HG03060 (cell line): ENCODE results near the gene TMEM256.

ENCODE experiments used
- ATAC-seq: cut with Tn5 transposase; IDR thresholded peaks from one replicate; pipeline ENCODE4 v1.9.1; 2021; ENCODE audit warnings: low read depth, moderate number of reproducible peaks; ENCODE audit not compliant: unreplicated experiment

Gene TMEM256

DNA sequence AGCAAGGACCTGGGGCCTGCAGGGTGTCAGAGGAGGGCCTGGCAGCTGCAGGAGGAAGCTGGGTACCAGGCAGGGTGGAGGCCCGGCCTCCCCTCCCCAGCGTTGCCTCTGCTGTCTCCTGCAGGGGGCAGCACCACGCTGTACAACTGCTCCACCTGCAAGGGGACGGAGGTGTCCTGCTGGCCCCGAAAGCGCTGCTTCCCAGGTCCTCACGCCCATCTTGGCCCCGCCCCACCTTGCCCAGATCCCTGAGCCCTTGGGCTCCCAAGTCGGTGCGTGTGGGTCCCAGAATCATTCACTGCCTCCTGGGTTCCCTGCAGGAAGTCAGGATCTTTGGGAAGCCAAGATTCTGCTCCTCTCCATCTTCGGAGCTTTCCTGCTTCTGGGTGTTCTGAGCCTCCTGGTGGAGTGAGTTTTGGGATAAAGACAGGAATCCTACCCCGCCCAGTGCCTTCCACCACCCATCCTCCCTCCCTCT lies 47.8 kb downstream of the TMEM256 start:
- no peak for ATAC-seq

DNA sequence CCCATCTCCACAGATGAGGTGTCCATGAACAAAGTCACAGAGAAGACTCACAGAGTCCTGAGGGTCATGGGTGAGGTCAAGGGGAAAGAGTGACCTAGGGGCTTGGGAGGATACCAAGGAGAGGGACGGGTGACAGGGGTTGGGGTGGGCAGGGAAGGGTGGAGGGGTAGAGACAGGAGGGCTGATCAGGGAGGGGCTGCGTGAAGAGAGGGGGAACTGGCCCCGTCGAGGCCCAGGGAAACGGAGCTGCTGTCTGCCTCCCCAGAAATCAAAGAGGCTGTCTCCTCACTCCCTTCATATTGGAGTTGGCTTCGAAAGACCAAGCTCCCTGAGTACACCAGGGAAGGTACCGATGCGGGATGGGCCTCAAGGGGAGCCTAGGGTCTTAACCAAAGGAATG lies 48.3 kb downstream of the TMEM256 start:
- ATAC-seq: no peak

DNA sequence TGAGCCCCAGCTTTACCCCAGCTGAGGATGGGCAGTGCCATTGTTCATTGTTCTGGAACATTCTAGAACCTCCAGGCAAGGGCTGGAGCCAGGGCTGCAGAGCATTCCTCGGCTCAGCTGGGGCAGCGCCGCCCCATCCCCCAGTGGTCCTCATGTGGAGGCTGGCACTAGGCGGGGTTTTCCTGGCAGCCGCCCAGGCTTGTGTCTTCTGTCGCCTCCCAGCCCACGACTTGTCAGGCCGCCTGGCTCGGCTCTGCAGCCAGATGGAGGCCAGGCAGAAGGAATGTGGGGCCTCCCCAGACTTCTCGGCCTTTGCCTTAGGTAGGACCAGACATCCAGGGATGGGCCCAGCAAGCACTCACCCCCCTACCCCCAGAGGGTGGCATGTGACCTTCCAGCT lies 48.8 kb downstream of the TMEM256 start, which contains the start of gene TMEM95:
TSS of gene TMEM95 (plus strand) at position 104 of the 400 bp plus-strand sequence. CDS start at position 153, 49 bp downstream.
- ATAC-seq: no peak

DNA sequence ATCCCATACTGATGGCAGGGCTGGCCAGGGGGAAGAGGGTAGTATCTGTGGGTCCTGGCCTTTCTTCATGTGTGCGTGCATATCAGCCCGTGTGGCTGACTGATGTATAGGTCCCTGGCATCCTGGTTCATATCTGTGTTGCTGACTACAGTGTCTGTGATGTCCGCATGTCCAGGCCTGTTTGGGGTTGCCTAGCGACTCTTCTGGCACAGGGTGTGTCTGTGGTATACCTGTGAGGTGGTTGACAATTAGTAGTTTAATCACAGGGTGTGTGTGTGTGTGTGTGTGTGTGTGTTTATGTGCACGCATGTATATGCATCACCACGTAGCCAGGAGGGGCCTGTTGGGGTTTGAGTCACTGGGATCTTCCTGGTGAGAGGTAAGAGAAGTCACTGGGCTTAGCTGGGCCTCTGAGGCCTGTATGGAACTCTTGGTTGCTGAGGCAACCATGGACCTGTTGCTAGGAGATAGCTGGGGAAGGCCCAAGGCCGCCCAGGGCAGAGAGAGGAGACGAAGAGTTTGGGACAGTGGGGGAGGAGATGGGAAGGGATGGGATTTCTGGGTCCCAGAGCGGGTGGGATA lies 49.5 kb downstream of the TMEM256 start:
- no peak for ATAC-seq
